Prostate gland (tissue), 2 donors: ENCODE measurements around the gene CACNG7.

Experiments
- CTCF ChIP-seq, 4 experiments: fragments of 200-600 bp in 2 of 4; fragments of 450-650 bp in 2 of 4; sonication (generic) in 2 of 4; IDR thresholded peaks; 1 replicate in 3 of 4; 2 replicates in 1 of 4; pipeline ENCODE4 v1.5.1; 2016 to 2019; ENCODE audit warnings: antibody characterized with exemption in 4 of 4, mild to moderate bottlenecking in 2 of 4, moderate library complexity in 2 of 4
- POLR2A ChIP-seq: fragments of 450-650 bp; IDR thresholded peaks from one replicate; pipeline ENCODE4 v1.6.1; 2016; ENCODE audit warnings: antibody characterized with exemption, mild to moderate bottlenecking

- TF ChIP-seq POLR2A (no peak), CTCF (IDR thresholded peaks at IDR 0.05) (no peak)
Observed at GRCh38 chr19:53958168-53958571, 49.1 kb downstream of the CACNG7 start.
